GM06990 (cell line): ENCODE results near the gene PSMB8.

Experiments
- DNase-seq: peaks from one replicate; pipeline ENCODE4 v3.0.0-alpha.2; 2011; ENCODE audit not compliant: insufficient read length; ENCODE audit errors: extremely low read depth
- H3K27me3 ChIP-seq: replicated peaks from 2 replicates; pipeline ENCODE4 v1.6.0; 2011; ENCODE audit warnings: low read length; ENCODE audit not compliant: control insufficient read depth, insufficient read depth
- H3K36me3 ChIP-seq: 2 replicates; pipeline ENCODE4 v1.5.1; 2011; ENCODE audit warnings: low read length; ENCODE audit not compliant: control insufficient read depth, insufficient read depth
- H3K4me3 ChIP-seq: replicated peaks from 2 replicates; pipeline ENCODE4 v1.5.1; 2011; ENCODE audit warnings: low read depth, mild to moderate bottlenecking, control low read depth, low read length
- TF ChIP-seq, protein P1 (sequence below): IDR thresholded peaks from 2 replicates; pipeline ENCODE4 v1.5.1; 2011; ENCODE audit warnings: low read length, control low read depth, mild to moderate bottlenecking, inconsistent platforms; ENCODE audit not compliant: insufficient read depth, poor library complexity, severe bottlenecking

Gene PSMB8

DNA sequence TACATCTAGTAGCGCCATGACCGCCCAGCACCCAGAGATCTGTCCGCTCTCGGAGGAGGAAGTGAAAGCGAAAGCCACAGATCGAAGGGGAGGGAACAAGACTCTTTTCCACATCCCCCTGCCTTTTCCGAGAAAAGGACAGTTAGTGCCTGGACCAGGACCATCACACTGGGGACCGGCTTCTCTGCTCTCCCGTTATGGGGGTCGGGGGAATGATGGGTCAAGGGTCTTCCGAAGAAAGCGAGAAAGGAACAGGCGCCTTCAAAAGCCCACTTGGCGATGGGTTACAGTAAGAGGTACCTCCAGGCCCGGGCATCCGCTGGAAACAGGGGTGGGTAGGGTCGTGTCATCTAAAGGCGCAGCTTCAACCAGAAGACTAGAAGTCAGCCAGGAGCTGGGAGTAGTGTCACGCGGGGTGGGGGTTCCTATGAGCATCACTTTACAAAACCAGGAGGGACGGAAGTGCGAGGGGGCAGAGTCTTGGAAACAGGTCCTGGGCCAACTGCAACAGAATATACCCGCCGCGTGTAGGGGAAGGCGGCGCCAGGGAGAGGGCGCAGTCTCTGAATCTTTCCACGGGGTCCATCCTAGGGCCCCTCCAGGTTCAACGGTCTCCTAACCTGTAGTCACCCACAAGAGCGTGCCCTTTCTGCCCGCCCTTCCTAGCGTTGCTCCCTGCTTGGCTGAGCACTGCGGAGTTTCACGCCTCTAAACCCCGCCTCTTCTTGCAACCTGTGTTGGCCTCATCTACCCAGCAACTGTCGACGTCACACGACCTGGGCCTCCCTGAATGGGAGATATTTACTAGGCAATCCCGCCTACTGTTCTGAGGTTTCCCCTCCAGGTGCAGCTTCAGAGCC, at the start of gene PSMB8:
Gene PSMB8, minus strand, starts transcription at position 69 of the 860 bp plus-strand sequence. Its CDS starts 51 bp downstream, at position 18.
- DNase-seq = peak; percentile 89
- H3K4me3 ChIP-seq = peak within 1 kb of the TSS; percentile 81
- TF ChIP-seq, protein P1, sequence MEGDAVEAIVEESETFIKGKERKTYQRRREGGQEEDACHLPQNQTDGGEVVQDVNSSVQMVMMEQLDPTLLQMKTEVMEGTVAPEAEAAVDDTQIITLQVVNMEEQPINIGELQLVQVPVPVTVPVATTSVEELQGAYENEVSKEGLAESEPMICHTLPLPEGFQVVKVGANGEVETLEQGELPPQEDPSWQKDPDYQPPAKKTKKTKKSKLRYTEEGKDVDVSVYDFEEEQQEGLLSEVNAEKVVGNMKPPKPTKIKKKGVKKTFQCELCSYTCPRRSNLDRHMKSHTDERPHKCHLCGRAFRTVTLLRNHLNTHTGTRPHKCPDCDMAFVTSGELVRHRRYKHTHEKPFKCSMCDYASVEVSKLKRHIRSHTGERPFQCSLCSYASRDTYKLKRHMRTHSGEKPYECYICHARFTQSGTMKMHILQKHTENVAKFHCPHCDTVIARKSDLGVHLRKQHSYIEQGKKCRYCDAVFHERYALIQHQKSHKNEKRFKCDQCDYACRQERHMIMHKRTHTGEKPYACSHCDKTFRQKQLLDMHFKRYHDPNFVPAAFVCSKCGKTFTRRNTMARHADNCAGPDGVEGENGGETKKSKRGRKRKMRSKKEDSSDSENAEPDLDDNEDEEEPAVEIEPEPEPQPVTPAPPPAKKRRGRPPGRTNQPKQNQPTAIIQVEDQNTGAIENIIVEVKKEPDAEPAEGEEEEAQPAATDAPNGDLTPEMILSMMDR = no peak
- no peaks in the 10 kb centered on the region for H3K27me3 ChIP-seq
- peaks cover 31% of the 10 kb centered on the region for H3K36me3 ChIP-seq

DNA sequence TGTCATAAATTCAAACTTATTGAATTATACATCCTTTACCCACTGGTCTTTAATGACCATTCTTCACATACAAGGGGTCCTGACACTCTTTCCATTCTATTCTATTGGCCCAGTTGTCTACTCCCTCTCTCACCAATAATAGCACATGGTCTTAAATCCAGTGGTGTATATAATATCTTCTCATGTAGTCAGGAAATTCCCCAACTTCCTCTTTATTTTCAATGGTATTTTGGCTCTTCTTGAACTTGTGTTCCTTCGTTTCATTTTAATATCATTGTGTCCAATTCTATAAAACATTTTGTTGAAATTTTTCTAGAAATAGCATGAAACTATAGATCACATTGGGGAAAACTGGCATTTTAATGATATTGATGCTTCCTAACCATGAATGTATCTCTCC, 47.0 kb upstream of the PSMB8 start:
- TF ChIP-seq, protein P1 = no peak
- H3K27me3 ChIP-seq = no peaks in the 10 kb centered on the region
- no peak overlapping the region for H3K4me3 ChIP-seq
- no peak for DNase-seq
- no peaks in the 10 kb centered on the region for H3K36me3 ChIP-seq

DNA sequence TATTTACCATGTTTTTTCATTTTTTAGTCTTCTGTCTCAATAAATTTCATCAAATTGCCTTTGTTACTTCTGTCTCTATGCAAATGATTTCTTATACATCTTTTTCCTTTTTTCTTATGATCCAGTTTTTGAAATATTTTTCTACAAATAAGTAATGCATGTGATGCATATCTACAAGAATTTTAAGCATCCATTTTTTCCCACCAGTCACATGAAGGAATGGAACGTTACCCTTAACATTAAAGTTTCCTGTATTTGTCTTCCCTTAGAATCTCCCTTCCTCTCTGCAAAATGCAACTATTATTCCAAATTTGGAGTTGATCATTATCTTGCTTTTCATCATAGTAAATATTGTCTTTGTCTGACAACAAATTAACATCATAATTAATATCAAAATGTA, 45.7 kb upstream of the PSMB8 start:
- no peaks in the 10 kb centered on the region for H3K27me3 ChIP-seq
- H3K4me3 ChIP-seq = no peak overlapping the region
- H3K36me3 ChIP-seq = no peaks in the 10 kb centered on the region
- DNase-seq = no peak
- TF ChIP-seq, protein P1 = no peak

DNA sequence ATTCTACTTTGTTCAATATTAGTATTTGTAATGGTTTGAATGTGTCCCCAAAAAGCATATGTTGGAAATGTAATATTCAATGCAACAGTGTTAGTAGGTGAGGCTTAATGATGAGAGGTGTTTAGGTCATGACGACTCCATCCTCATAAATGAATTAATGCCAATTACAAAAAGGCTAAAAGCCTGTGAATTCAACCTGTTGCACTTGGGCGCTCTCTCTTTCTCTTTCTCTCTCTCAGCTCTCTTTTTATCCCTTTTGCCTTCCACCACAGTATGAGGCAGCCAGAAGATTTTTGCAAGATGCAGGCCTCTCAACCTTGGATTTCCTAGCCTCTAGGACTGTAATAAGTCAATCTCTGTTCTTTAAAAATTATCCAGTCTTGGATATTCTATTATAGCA, 44.7 kb upstream of the PSMB8 start:
- Histone ChIP-seq H3K27me3 (no peaks in the 10 kb centered on the region), H3K4me3 (no peak overlapping the region), H3K36me3 (no peaks in the 10 kb centered on the region)
- no peak for DNase-seq
- TF ChIP-seq, protein P1 = no peak

DNA sequence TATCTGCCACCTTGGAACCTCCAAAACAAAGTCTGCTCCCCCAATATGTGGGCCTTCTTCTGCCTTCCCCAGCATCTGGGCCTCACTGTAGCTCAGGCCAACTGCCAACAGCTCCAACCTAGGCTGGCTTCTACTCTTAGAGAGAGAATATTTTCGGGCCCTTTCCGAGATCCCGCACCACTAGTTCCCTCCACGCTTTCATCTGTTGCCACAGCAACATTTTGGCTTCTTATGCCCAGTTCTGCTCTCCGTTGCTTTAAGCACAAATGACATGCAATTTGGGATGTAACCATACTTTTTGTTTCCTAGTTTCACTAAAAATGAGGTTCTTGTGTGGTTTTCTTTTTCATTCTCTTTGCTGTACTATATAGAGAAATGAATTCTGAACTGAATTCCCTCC, 43.8 kb upstream of the PSMB8 start:
- no peak overlapping the region for H3K4me3 ChIP-seq
- TF ChIP-seq, protein P1 = no peak
- no peak for DNase-seq
- no peaks in the 10 kb centered on the region for H3K27me3 ChIP-seq
- H3K36me3 ChIP-seq = no peaks in the 10 kb centered on the region
